Left kidney (tissue), 2 donors: ENCODE data around the gene IL18RAP. TPM values are rescaled to one million over a fixed set of nuclear protein-coding genes. Genes with fewer than 3 reads are reported as not detected.

Experiments
- DNase-seq: peaks from one replicate; pipeline ENCODE4 v3.0.0-alpha.2; 2013
- polyA plus RNA-seq: library from polyadenylated mRNA; unstranded; fragments of 120-200 nt; gene quantifications from one replicate; pipeline ENCODE4 v1.2.1, GENCODE V29; 2013; ENCODE audit not compliant: insufficient read length

IL18RAP gene
- polyA plus RNA-seq, 1 donor, result 0.27 TPM

DNA sequence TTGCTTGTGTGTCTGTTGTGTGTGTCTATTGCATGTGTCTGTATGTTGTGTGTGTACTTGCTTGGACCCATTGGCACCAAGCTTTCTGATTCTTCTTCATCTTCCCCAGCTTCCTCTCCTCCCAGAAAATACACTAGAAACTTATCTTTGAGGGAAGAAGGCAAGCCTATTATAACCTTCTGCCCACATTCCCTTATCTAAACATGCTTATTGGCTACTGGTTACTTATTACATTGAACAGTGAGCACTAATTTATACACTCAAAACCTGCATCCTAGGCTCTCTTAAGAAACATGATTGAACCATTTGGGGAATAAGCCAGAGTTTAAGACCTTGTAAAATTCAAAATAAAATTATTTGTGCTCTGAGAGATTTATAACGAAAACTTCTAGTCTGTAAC lies 76.6 kb downstream of the IL18RAP start:
- DNase-seq, result no peak

Other genes starting within 250 kb of the IL18RAP start
- gene IL1RL2, start 236.1 kb upstream of the IL18RAP start, polyA plus RNA-seq, result 1.4 TPM
- gene IL1RL1, start 111.6 kb upstream of the IL18RAP start, polyA plus RNA-seq, result 0.48 TPM
- gene IL18R1, start 67.4 kb upstream of the IL18RAP start, polyA plus RNA-seq, result 3.2 TPM
- gene SLC9A4, start 50.1 kb downstream of the IL18RAP start, polyA plus RNA-seq, result 7.0 TPM
- 8.0 TPM for gene SLC9A2, start 196.4 kb downstream of the IL18RAP start, polyA plus RNA-seq